Endothelial cell of umbilical vein (primary cell): Measurements from ENCODE around the gene OR6K3. TPM values are rescaled to one million over a fixed set of nuclear protein-coding genes. Genes with fewer than 3 reads are reported as not detected.
"Not testable (repeated sequence)": the region's sequence is repeated elsewhere in the genome, so short reads cannot be mapped to it uniquely, and the experiment has no call there.

ENCODE experiments used
- BruUV-seq: library from RNA; stranded (reverse); fragments of 400-500 nt; replicated peaks from 2 replicates; lab custom pipeline; 2021; lab: Mats Ljungman, UMichigan
- CTCF ChIA-PET: fragments of 300-600, 350-600 bp; sonication (Branson Sonifier 250); formaldehyde crosslinking; loops from one replicate; lab custom pipeline; 2021; ENCODE audit warnings: antibody characterized with exemption, inconsistent platforms; lab: Charles Lee
- POLR2A ChIA-PET: fragments of 300-600, 350-600 bp; sonication (Branson Sonifier 250); formaldehyde crosslinking; loops from one replicate; lab custom pipeline; 2021; ENCODE audit warnings: antibody characterized with exemption, inconsistent platforms; lab: Charles Lee
- DNase-seq: peaks from one replicate; pipeline ENCODE4 v3.0.0-alpha.2; 2011; ENCODE audit warnings: low read depth, low spot score
- FAIRE-seq: peaks from 2 replicates; lab custom pipeline; 2011; peaks lifted over from hg19 to GRCh38; lab: Jason Lieb, UNC
- H2AFZ ChIP-seq: 2 replicates; pipeline ENCODE4 v1.6.0; 2012; ENCODE audit warnings: low read depth, low read length, control low read depth, inconsistent platforms
- H3K27ac ChIP-seq: 2 replicates; pipeline ENCODE4 v1.5.1; 2011; ENCODE audit warnings: low read depth, mild to moderate bottlenecking, control low read depth, low read length, moderate library complexity; ENCODE audit not compliant: insufficient read depth
- H3K27me3 ChIP-seq, 2 experiments: 2 replicates each; pipeline versions ENCODE4 v1.6.0 to v1.6.1; 2011; ENCODE audit warnings: low read length in 2 of 2, mixed read lengths in 1 of 2; ENCODE audit not compliant: control insufficient read depth in 2 of 2, insufficient read depth in 2 of 2
- H3K36me3 ChIP-seq, 2 experiments: 2 replicates in 1 of 2; 3 replicates in 1 of 2; pipeline ENCODE4 v1.5.1; 2011; ENCODE audit warnings: low read length in 2 of 2, mild to moderate bottlenecking in 1 of 2, moderate library complexity in 1 of 2; ENCODE audit not compliant: control insufficient read depth in 2 of 2, insufficient read depth in 2 of 2; ENCODE audit errors: extremely low read depth in 1 of 2
- H3K4me1 ChIP-seq: 3 replicates; pipeline ENCODE4 v1.5.1; 2011; ENCODE audit warnings: mild to moderate bottlenecking, low read length; ENCODE audit not compliant: control insufficient read depth, insufficient read depth; ENCODE audit errors: extremely low read depth
- H3K4me2 ChIP-seq: 2 replicates; pipeline ENCODE4 v1.6.1; 2011; ENCODE audit warnings: low read length, control low read depth, mixed read lengths; ENCODE audit not compliant: insufficient read depth
- H3K4me3 ChIP-seq, 3 experiments: fragments of 200-600 bp in 1 of 3; sonication (generic), shearing (Covaris generic) in 1 of 3; replicated peaks in 1 of 3; 2 replicates each; pipeline ENCODE4 v1.5.1; 2011 to 2016; ENCODE audit warnings: control low read depth in 3 of 3, low read length in 3 of 3, mild to moderate bottlenecking in 2 of 3, inconsistent platforms in 1 of 3, low read depth in 1 of 3, moderate library complexity in 1 of 3; ENCODE audit not compliant: insufficient read depth in 1 of 3
- H3K79me2 ChIP-seq: 2 replicates; pipeline ENCODE4 v1.6.0; 2012; ENCODE audit warnings: low read length, inconsistent platforms; ENCODE audit not compliant: control insufficient read depth, insufficient read depth
- H3K9ac ChIP-seq: replicated peaks from 2 replicates; pipeline ENCODE3; 2011; ENCODE audit warnings: low read length, control low read depth; ENCODE audit not compliant: insufficient read depth; ENCODE audit errors: extremely low read depth
- H3K9me1 ChIP-seq: replicated peaks from 3 replicates; pipeline ENCODE4 v1.6.0; 2011; ENCODE audit warnings: mild to moderate bottlenecking, low read length; ENCODE audit not compliant: control insufficient read depth, insufficient read depth; ENCODE audit errors: extremely low read depth
- H3K9me3 ChIP-seq: replicated peaks from 2 replicates; pipeline ENCODE4 v1.5.1; 2012; ENCODE audit warnings: low read length, inconsistent platforms; ENCODE audit not compliant: control insufficient read depth, insufficient read depth
- H4K20me1 ChIP-seq: replicated peaks from 2 replicates; pipeline ENCODE3; 2011; ENCODE audit warnings: mild to moderate bottlenecking, low read length; ENCODE audit not compliant: control insufficient read depth, insufficient read depth; ENCODE audit errors: extremely low read depth
- CTCF ChIP-seq, 2 donors: IDR thresholded peaks; 1 replicate in 1 of 2; 2 replicates in 1 of 2; pipeline ENCODE4 v1.5.1; 2011; ENCODE audit warnings: low read length in 2 of 2, mild to moderate bottlenecking in 2 of 2, moderate library complexity in 2 of 2, control low read depth in 1 of 2, inconsistent platforms in 1 of 2, low read depth in 1 of 2; ENCODE audit not compliant: insufficient read depth in 1 of 2; ENCODE audit errors: extremely low read depth in 1 of 2
- EZH2 ChIP-seq: IDR thresholded peaks from 2 replicates; pipeline ENCODE4 v1.6.1; 2012; ENCODE audit warnings: borderline replicate concordance, low read depth, mild to moderate bottlenecking, moderate library complexity, low read length, inconsistent platforms; ENCODE audit not compliant: severe bottlenecking
- FOS ChIP-seq: IDR thresholded peaks from 2 replicates; pipeline ENCODE4 v1.6.1; 2011; ENCODE audit warnings: mild to moderate bottlenecking, low read length, moderate library complexity, borderline replicate concordance; ENCODE audit not compliant: insufficient read depth
- GATA2 ChIP-seq: IDR thresholded peaks from 2 replicates; pipeline ENCODE4 v1.7.0; 2011; ENCODE audit warnings: low read depth, mild to moderate bottlenecking, moderate library complexity, mixed read lengths, low read length; ENCODE audit not compliant: insufficient read length, insufficient read depth
- JUN ChIP-seq: IDR thresholded peaks from 2 replicates; pipeline ENCODE4 v1.6.1; 2011; ENCODE audit warnings: borderline replicate concordance, low read depth; ENCODE audit not compliant: insufficient read length, insufficient read depth
- MAX ChIP-seq: IDR thresholded peaks from 2 replicates; pipeline ENCODE4 v1.6.1; 2011; ENCODE audit not compliant: insufficient read depth, insufficient read length
- MYC ChIP-seq: IDR thresholded peaks from one replicate; pipeline ENCODE4 v1.6.1; 2011; ENCODE audit warnings: mild to moderate bottlenecking, low read depth, low read length
- POLR2A ChIP-seq: IDR thresholded peaks from 2 replicates; pipeline ENCODE4 v1.6.1; 2012; ENCODE audit warnings: low read depth, mild to moderate bottlenecking, control low read depth, low read length
- POLR2AphosphoS5 ChIP-seq: IDR thresholded peaks from 2 replicates; pipeline ENCODE4 v1.6.1; 2012; ENCODE audit warnings: low read depth, mild to moderate bottlenecking, control low read depth, low read length, moderate library complexity; ENCODE audit not compliant: insufficient read depth
- dilution Hi-C: fragments of 300-500 bp; cut with MboI; formaldehyde crosslinking; loops from one replicate; pipeline ENCODE4 v1.15.0; 2019; ENCODE audit warnings: low sequenced_read_pairs; ENCODE audit not compliant: extremely low pct_ligation_motif_present
- intact Hi-C: fragments of 100-400 bp; cut with micrococcal nuclease; formaldehyde crosslinking; loops from one replicate; pipeline ENCODE4 v1.10.0; 2022
- polyA plus RNA-seq, 4 experiments: library from polyadenylated mRNA; depleted of rRNA in 3 of 4; stranded (reverse) in 3 of 4; unstranded in 1 of 4; fragments of >200 nt; gene quantifications; 2 replicates each; pipeline versions ENCODE4 v1.2.1 to v1.2.3, GENCODE V29; 2011 to 2012; ENCODE audit warnings: missing spikeins in 1 of 4
- total RNA-seq: library from RNA; stranded (reverse); gene quantifications from 2 replicates; pipeline ENCODE4 v1.2.3, GENCODE V29; 2021

Gene OR6K3
- total and polyA plus RNA-seq, 2 donors (not counting 3 experiments of a cell fraction or from before 2014, with no cell fraction given): not detected

GRCh38 chr1:158691907-158692306 lies 28.6 kb downstream of the OR6K3 start:
- DNase-seq (no peak), FAIRE-seq (no peak)
- TF ChIP-seq CTCF (IDR thresholded peaks at IDR 0.05; ENCODE audit: extremely low read depth in 1 of 2, insufficient read depth in 1 of 2, low read depth in 1 of 2, low read length in 2 of 2): no peak
- no peak for TF ChIP-seq MYC
- no peak for TF ChIP-seq JUN
- TF ChIP-seq GATA2: no peak
- no peak for TF ChIP-seq MAX
- TF ChIP-seq POLR2AphosphoS5: no peak
- no peak for TF ChIP-seq EZH2
- no peak for TF ChIP-seq POLR2A
- no peak for TF ChIP-seq FOS
- POLR2A ChIA-PET: no interaction called here
- Histone ChIP-seq H2AFZ (no peak overlapping the region), H3K4me1 (no peaks in the 10 kb centered on the region), H3K4me2 (no peak overlapping the region), H3K4me3 (no peak overlapping the region), H3K9me1 (no peaks in the 10 kb centered on the region), H4K20me1 (no peaks in the 10 kb centered on the region), H3K9me3 (no peaks in the 10 kb centered on the region), H3K27me3 (no peaks in the 10 kb centered on the region), H3K27ac (no peak overlapping the region), H3K79me2 (no peaks in the 10 kb centered on the region), H3K36me3 (no peaks in the 10 kb centered on the region), H3K9ac (no peak overlapping the region)
- no TSS peak for BruUV-seq
- dilution Hi-C loops (no loop called here), intact Hi-C loops (no loop called here)
- CTCF ChIA-PET: no interaction called here

GRCh38 chr1:158691149-158691548 lies 29.4 kb downstream of the OR6K3 start:
- H3K4me2 ChIP-seq, H3K9me1 ChIP-seq, H2AFZ ChIP-seq, DNase-seq, FAIRE-seq, intact Hi-C loops, H3K9me3 ChIP-seq, CTCF ChIA-PET, POLR2A ChIA-PET, H3K36me3 ChIP-seq, BruUV-seq, H3K27me3 ChIP-seq, H3K4me1 ChIP-seq, H3K27ac ChIP-seq, H3K4me3 ChIP-seq, H4K20me1 ChIP-seq, H3K9ac ChIP-seq, dilution Hi-C loops, H3K79me2 ChIP-seq: not testable (repeated sequence)
